HEK293 (cell line): ENCODE measurements around the gene RAB5A.

Experiments used
- CTCF ChIP-seq: fragments of 450-650 bp; formaldehyde crosslinking; IDR thresholded peaks from 2 replicates; pipeline ENCODE4 v1.5.1; 2016; ENCODE audit warnings: missing biosample characterization, missing genetic modification characterization
- EGR2 ChIP-seq: fragments of 450-650 bp; formaldehyde crosslinking; IDR thresholded peaks from 2 replicates; pipeline ENCODE4 v1.5.1; 2016; ENCODE audit warnings: low read depth, missing biosample characterization, missing genetic modification characterization
- HIC1 ChIP-seq: fragments of 450-650 bp; formaldehyde crosslinking; IDR thresholded peaks from 2 replicates; pipeline ENCODE4 v1.5.1; 2016; ENCODE audit warnings: missing biosample characterization, missing genetic modification characterization
- INSM2 ChIP-seq: fragments of 450-650 bp; formaldehyde crosslinking; IDR thresholded peaks from 2 replicates; pipeline ENCODE4 v1.5.1; 2016; ENCODE audit warnings: missing biosample characterization, missing genetic modification characterization
- KLF8 ChIP-seq: fragments of 450-650 bp; formaldehyde crosslinking; IDR thresholded peaks from 2 replicates; pipeline ENCODE4 v1.5.1; 2016; ENCODE audit warnings: missing biosample characterization, missing genetic modification characterization
- PRDM1 ChIP-seq: fragments of 450-650 bp; formaldehyde crosslinking; IDR thresholded peaks from 2 replicates; pipeline ENCODE4; 2016; ENCODE audit warnings: missing biosample characterization, missing genetic modification characterization
- SETDB1 ChIP-seq: IDR thresholded peaks from one replicate; pipeline ENCODE4 v1.6.1; 2017; ENCODE audit warnings: mild to moderate bottlenecking, low read length, moderate library complexity, mixed read lengths; ENCODE audit not compliant: insufficient read length
- SP3 ChIP-seq: fragments of 450-650 bp; formaldehyde crosslinking; IDR thresholded peaks from 2 replicates; pipeline ENCODE4 v1.5.1; 2016; ENCODE audit warnings: missing biosample characterization, missing genetic modification characterization
- WT1 ChIP-seq: fragments of 450-650 bp; formaldehyde crosslinking; IDR thresholded peaks from 2 replicates; pipeline ENCODE4 v1.5.1; 2016; ENCODE audit warnings: missing biosample characterization, missing genetic modification characterization
- ZBTB10 ChIP-seq: fragments of 450-650 bp; formaldehyde crosslinking; IDR thresholded peaks from 2 replicates; pipeline ENCODE4 v1.5.1; 2016; ENCODE audit warnings: missing biosample characterization, missing genetic modification characterization
- ZFP41 ChIP-seq: fragments of 450-650 bp; formaldehyde crosslinking; IDR thresholded peaks from 2 replicates; pipeline ENCODE4 v1.5.1; 2016; ENCODE audit warnings: missing biosample characterization, missing genetic modification characterization, borderline replicate concordance
- ZIC2 ChIP-seq: fragments of 450-650 bp; formaldehyde crosslinking; IDR thresholded peaks from 2 replicates; pipeline ENCODE4 v1.5.1; 2016; ENCODE audit warnings: missing biosample characterization, missing genetic modification characterization
- ZNF18 ChIP-seq: fragments of 450-650 bp; formaldehyde crosslinking; IDR thresholded peaks from 2 replicates; pipeline ENCODE4 v1.5.1; 2016; ENCODE audit warnings: missing biosample characterization, missing genetic modification characterization
- ZNF202 ChIP-seq: fragments of 450-650 bp; formaldehyde crosslinking; IDR thresholded peaks from 2 replicates; pipeline ENCODE4 v1.5.1; 2016; ENCODE audit warnings: missing biosample characterization, missing genetic modification characterization, borderline replicate concordance
- ZNF211 ChIP-seq: fragments of 450-650 bp; formaldehyde crosslinking; IDR thresholded peaks from 2 replicates; pipeline ENCODE4 v1.5.1; 2016; ENCODE audit warnings: low read depth, missing biosample characterization, missing genetic modification characterization
- ZNF274 ChIP-seq, 2 experiments: fragments of 200-500 bp in 1 of 2; fragments of 450-650 bp in 1 of 2; sonication (Bioruptor generic) in 1 of 2; formaldehyde crosslinking in 1 of 2; IDR thresholded peaks; 2 replicates each; pipeline versions ENCODE4 v1.5.1 to v1.6.1; 2014 to 2016; ENCODE audit warnings: borderline replicate concordance in 1 of 2, inconsistent platforms in 1 of 2, low read length in 1 of 2, missing biosample characterization in 1 of 2, missing genetic modification characterization in 1 of 2
- ZNF311 ChIP-seq: fragments of 450-650 bp; formaldehyde crosslinking; IDR thresholded peaks from 2 replicates; pipeline ENCODE4 v1.5.1; 2017; ENCODE audit warnings: missing biosample characterization, missing genetic modification characterization, borderline replicate concordance
- ZNF426 ChIP-seq: fragments of 450-650 bp; formaldehyde crosslinking; IDR thresholded peaks from 2 replicates; pipeline ENCODE4 v1.5.1; 2017; ENCODE audit warnings: missing biosample characterization, missing genetic modification characterization, mild to moderate bottlenecking, inconsistent platforms, moderate library complexity
- ZNF433 ChIP-seq: fragments of 450-650 bp; formaldehyde crosslinking; IDR thresholded peaks from 2 replicates; pipeline ENCODE4 v1.5.1; 2016; ENCODE audit warnings: missing biosample characterization, missing genetic modification characterization, low read depth
- ZNF501 ChIP-seq: fragments of 450-650 bp; formaldehyde crosslinking; IDR thresholded peaks from 2 replicates; pipeline ENCODE4 v1.5.1; 2016; ENCODE audit warnings: missing biosample characterization, missing genetic modification characterization
- ZNF544 ChIP-seq: fragments of 450-650 bp; formaldehyde crosslinking; IDR thresholded peaks from 2 replicates; pipeline ENCODE4 v1.5.0; 2017; ENCODE audit warnings: missing biosample characterization, missing genetic modification characterization
- ZNF548 ChIP-seq: fragments of 450-650 bp; formaldehyde crosslinking; IDR thresholded peaks from 2 replicates; pipeline ENCODE4 v1.5.1; 2016; ENCODE audit warnings: missing biosample characterization, missing genetic modification characterization
- ZNF585B ChIP-seq: fragments of 450-650 bp; formaldehyde crosslinking; IDR thresholded peaks from 2 replicates; pipeline ENCODE4 v1.5.1; 2016; ENCODE audit warnings: missing biosample characterization, missing genetic modification characterization
- ZNF596 ChIP-seq: fragments of 450-650 bp; IDR thresholded peaks from 2 replicates; pipeline ENCODE4 v1.5.0; 2018; ENCODE audit warnings: missing biosample characterization, mild to moderate bottlenecking, missing genetic modification characterization, moderate library complexity
- ZNF76 ChIP-seq: fragments of 450-650 bp; formaldehyde crosslinking; IDR thresholded peaks from 2 replicates; pipeline ENCODE4; 2016; ENCODE audit warnings: low read depth, missing biosample characterization, missing genetic modification characterization, borderline replicate concordance
- ZNF843 ChIP-seq: fragments of 450-650 bp; formaldehyde crosslinking; IDR thresholded peaks from 2 replicates; pipeline ENCODE4 v1.5.1; 2016; ENCODE audit warnings: missing biosample characterization, missing genetic modification characterization
- ZSCAN16 ChIP-seq: fragments of 450-650 bp; formaldehyde crosslinking; IDR thresholded peaks from 2 replicates; pipeline ENCODE4 v1.5.1; 2016; ENCODE audit warnings: missing biosample characterization, missing genetic modification characterization
- ZSCAN5A ChIP-seq: fragments of 450-650 bp; formaldehyde crosslinking; IDR thresholded peaks from 2 replicates; pipeline ENCODE4 v1.5.1; 2016; ENCODE audit warnings: missing biosample characterization, missing genetic modification characterization

The RAB5A gene

GRCh38 chr3:19947549-19948225 lies 790 bp downstream of the RAB5A start (continued):
- TF ChIP-seq ZNF18 (tag by site-specific recombination) (peak; percentile 15; the same call in 1 of the 2 replicates), CTCF (tag by site-specific recombination) (no peak; the same call in 1 of the 2 replicates), ZNF76 (peak; percentile 28; the same call in 1 of the 2 replicates), ZNF843 (tag by site-specific recombination) (no peak), ZNF274 (IDR thresholded peaks at IDR 0.05; ENCODE audit: low read length) (no peak), ZNF274 (tag by site-specific recombination; IDR thresholded peaks at IDR 0.05; ENCODE audit: borderline replicate concordance) (no peak), SETDB1 (no peak), ZNF311 (tag by site-specific recombination) (no peak), ZNF544 (tag by site-specific recombination) (no peak), ZIC2 (peak; percentile 61), ZBTB10 (tag by site-specific recombination) (peak; percentile 91; the same call in 1 of the 2 replicates), EGR2 (tag by site-specific recombination) (peak; percentile 34; the same call in 1 of the 2 replicates), ZNF548 (tag by site-specific recombination) (no peak), INSM2 (tag by site-specific recombination) (no peak), ZFP41 (tag by site-specific recombination) (no peak), WT1 (tag by site-specific recombination) (no peak), ZSCAN5A (tag by site-specific recombination) (peak; percentile 81; the same call in 1 of the 2 replicates), ZSCAN16 (tag by site-specific recombination) (0 out of 2 replicates have a peak, but pooled peaks have one; percentile 51), PRDM1 (peak; percentile 62), ZNF433 (no peak), ZNF202 (no peak), KLF8 (tag by site-specific recombination) (no peak), ZNF585B (tag by site-specific recombination) (no peak), ZNF596 (tag by site-specific recombination) (no peak), HIC1 (tag by site-specific recombination) (0 out of 2 replicates have a peak, but pooled peaks have one; percentile 26), ZNF426 (tag by site-specific recombination) (no peak), SP3 (tag by site-specific recombination) (peak; percentile 63), ZNF501 (no peak), ZNF211 (tag by site-specific recombination) (no peak)
